DMS114 treated with DMSO at 0.1 percent for 48 hours (cell line): Measurements from ENCODE around the gene KRT85.
"Not testable (repeated sequence)": the region's sequence is repeated elsewhere in the genome, so short reads cannot be mapped to it uniquely, and the experiment has no call there.

ENCODE experiments used
- DNase-seq: peaks from one replicate; lab custom pipeline; 2025; ENCODE audit not compliant: unreplicated experiment; lab: John Stamatoyannopoulos, UW

Gene KRT85

GRCh38 chr12:52350786-52351185 is 16.5 kb downstream of the KRT85 start:
- no peak for DNase-seq

- DNase-seq, result no peak
Measured at GRCh38 chr12:52350021-52350620, 17.2 kb downstream of the KRT85 start.

GRCh38 chr12:52349196-52349595 is 18.1 kb downstream of the KRT85 start:
- DNase-seq, result no peak

DNA sequence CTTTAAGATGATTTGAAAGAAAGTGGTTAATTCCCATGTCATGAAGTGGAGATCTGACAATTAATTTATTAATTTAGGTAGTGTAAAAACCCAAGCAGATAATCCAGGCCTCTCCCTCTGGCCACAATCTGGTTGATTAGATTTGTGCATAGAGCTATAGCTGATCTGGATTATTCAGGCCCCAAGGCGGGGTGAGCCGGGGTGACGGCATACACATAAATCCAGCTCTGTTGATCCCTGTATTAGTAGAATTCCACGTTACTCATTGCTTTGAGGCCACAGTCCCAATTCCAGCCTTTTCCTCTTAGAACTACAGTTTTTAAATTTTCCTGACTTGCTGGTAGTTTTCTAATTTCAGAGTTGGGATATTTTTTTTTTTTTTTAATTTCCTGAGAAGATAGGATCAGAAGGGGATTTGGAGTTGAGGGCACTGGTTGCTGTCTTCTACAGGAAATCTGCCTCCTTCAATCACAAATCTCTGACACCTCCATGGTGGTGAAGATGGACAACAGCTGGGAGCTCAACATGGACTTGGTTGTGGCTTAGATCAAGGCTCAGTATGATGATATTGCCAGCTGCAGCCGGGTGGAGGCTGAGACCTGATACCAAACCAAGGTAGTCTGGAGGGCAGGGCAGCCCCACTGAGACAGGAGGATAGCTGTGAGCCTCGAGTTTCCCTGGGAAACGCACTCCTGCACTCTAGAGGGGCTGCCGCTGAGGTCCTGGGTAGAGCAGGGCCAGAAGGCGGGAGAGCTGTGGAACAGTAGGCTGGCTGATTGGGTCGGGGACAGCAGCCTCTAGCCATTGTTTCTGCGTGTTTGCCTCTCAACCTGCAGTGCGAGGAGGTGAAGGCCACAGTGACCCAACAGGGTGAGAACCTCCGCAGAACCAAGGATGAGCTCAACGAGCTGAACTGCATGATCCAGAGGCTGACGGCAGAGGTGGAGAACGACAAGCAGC is 19.4 kb downstream of the KRT85 start:
- no peak for DNase-seq

DNA sequence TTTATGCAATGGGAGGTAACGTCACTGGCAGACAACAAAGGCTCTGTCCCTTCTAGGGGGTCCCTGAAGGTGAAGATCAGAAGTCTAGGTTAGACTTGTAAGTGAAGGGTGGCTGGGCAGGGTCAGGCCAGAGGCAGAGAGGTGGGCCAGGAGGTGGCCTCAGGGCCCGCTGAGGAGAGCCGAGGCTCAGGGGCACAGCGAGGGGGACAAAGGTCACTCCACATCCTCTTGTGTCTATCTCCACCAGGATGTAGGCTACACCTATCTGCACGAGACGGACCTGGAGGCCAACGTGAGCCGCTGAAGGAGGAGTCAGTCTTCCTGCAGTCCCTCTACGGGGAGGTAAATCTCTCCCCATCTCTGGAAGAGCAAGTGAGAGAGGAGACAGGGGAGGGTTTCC is 20.3 kb downstream of the KRT85 start:
- DNase-seq, result no peak

DNA sequence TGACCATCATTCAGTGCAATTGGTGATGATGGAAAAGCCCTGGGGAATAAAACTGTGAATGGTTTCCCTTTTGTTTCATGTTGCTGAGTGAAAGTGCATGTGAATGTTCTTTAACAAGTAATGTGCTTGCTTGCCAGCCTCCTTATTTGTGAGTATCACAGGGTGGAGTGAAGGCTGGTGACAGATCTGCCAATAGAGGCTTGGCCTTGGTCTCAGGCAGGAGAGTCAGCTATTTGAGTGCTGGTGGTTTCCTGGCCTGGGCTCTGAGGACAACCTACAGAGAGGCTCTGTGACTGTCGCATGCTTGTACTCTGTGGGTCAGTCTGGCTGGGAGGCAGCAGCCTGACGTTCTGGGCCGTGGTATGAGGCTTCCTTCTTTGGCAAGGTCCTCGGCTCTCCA is 20.7 kb downstream of the KRT85 start:
- DNase-seq, result no peak

- DNase-seq, result not testable (repeated sequence)
Measured at GRCh38 chr12:52345041-52345440, 22.2 kb downstream of the KRT85 start.

DNA sequence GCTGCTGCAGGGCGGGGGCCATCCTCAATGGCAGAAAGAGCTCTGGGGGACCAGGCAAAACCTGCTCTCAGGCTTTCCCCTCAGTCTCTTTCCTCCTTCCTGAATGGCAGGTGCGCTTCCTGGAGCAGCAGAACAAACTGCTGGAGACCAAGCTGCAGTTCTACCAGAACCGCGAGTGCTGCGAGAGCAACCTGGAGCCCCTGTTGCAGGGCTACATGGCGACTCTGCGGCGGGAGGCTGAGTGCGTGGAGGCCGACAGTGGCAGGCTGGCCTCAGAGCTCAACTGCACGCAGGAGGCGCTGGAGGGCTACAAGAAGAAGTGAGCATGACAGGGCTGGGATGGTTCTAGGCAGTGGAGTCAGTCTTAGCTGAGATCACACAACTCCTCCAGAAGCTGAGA is 23.2 kb downstream of the KRT85 start:
- no peak for DNase-seq

DNA sequence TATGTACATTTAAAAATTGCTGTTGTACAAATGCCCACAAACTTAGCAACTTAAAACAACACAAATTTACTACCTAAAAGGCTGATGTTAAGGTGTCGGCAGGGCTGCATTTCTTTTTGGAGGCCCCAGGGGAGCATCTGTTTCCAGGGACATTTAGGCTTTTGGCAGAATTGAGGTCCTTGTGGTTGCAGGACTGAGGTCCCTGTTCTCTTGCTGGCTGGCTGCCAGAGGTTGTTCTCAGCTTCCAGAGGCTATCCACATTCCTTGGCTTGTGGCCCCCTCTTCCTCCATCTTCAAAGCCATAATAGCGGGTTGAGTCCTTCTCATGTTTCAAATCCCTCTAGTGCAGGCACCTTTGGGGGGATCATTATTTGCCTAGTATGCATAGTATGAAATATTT is 23.7 kb downstream of the KRT85 start:
- no peak for DNase-seq

DNA sequence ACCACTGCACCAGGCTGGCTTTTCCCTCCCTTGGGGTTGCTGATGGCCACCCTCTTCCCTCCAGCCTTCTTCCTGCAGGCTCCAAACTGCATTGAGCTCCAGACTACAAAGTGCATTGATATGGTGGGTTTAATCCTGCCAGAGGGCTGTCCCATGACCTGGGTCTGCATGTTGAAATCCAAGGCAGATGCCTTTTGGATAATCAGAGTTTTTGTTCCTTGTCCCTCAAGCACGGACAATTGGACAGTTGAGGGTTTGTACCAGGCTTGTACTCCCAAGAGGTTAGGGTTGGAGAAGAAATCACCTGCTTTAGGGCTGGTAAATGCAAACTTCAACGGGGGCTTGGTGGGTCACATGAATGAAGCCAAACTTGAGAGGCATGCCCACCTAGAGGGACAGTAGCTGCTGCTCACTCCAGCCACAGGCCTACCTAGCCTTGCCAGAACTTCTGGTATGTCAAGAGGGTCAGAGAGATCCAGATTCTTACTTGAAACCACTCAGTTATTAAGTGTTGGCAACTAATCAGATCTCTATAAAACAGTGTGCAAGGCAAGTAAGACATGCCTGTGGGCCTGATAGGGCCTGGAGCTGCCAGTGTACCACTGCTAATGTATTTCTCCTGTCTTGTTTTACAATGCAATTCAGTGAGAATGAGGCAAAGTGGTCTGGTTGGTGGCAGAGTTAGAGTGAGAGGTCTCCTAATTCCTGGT is 24.3 kb downstream of the KRT85 start:
- DNase-seq, result no peak

DNA sequence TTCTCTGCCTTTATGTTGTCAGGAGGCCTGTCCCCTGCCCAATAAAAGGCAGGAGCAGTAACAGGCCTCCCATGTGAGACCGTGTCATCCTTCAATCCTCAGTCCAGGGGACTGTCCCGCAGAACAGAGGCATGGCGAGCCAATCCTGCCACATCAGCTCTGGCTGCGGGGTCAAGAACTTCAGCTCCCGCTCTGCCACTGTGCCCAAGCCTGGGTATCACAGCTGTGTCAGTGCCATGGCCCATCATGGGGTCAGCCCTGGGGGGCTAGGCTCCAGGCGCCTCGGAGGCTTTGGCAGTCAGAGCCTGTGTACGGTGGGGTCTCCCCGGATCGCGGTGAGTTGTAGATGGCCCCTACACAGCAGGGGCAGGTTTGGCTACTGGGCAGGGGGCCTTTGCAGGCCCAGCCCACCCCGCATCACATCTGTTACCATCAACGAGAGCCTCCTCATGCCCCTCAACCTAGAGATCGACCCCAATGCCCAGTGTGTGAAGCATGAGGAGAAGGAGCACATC is 26.2 kb downstream of the KRT85 start:
- no peak for DNase-seq

- DNase-seq, result no peak
Measured at GRCh38 chr12:52338241-52338960, 28.9 kb downstream of the KRT85 start.

DNA sequence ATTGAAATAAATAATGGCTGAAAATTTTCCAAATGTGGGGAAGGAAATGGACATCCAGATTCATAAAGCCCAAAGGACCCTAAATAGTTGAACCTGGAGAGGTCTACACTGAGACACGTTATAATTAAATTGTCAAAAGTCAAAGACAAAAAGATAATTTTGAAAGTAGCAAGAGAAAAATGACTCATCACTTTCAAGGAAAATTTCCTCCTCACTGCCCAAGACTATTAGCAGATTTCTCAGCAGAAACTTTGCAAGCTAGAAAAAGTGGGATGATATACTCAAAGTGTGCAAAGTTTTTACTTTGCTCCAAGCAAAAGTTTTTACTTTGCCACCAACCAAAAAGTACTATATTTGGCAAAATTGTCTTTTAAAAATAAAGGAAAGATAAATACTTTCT is 30.2 kb downstream of the KRT85 start:
- no peak for DNase-seq

DNA sequence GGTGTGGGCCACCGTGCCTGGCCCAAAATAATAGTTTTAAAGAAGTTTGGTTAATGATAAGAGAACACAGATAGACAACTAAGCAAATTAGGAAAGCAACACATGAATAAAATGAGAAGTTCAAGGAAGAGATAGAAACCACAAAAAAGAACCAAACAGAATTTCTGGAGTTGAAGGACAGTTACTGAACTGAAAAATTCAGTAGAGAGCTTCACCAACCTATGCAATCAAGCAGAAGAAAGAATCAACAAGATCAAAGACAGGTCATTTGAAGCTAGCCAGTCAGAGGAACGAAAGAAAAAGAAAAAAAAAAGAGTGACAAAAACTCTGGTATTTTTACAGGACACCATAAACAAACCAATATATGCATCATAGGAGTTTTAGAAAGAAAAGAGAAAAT is 30.6 kb downstream of the KRT85 start:
- DNase-seq, result no peak

DNA sequence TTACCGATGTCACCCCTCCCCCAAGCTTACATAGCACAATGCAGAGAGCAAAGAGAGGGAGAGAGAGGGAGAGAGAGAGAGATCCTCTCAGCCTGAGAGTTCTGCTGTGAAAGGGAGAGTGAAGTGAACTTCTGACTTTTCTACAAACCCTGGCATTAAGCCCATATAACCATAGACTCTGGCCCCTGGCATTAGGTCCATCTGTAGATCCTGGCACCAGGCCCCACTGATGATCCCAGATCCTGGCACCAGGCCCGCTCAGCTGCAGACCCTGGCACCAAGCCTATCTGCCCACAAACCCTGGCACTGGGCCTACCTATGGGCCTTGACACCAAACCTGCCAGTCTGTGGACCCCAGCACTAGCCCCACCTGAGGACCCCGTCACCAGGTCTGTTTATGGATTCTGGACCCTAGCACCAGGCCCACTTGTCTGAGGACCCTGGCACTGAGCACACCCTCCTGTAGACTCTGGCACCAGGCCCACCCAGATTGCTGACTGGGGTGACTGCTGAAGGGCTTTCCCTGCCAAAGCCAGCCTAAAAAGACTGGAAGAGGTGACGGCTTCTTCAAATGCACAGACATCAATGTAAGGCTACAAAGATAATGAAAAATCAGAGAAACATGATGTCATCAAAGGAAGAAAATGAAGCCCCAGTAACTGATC is 31.6 kb downstream of the KRT85 start:
- DNase-seq, result no peak

- no peak for DNase-seq
Measured at GRCh38 chr12:52334185-52334584, 33.1 kb downstream of the KRT85 start.

GRCh38 chr12:52333321-52333720 is 34.0 kb downstream of the KRT85 start:
- no peak for DNase-seq

GRCh38 chr12:52332381-52332780 is 34.9 kb downstream of the KRT85 start:
- no peak for DNase-seq

DNA sequence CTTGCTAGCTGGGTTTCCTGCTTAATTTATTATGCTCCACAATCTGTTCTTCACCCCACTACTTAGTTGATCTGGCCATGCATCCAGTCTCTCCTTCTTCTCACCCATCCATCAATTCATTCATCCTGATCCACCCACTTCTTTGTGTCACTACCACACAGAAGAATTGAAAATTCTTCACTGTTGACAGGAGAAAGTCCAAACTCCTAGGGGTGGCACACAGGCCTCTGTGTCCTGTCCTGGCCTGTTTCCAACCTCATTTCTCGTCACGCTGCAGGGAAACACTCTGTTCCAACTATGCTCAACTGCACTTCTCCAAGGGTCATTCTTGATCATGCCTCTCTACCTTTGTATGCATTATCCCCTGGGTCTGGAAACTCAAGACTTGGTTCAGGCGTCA is 35.4 kb downstream of the KRT85 start:
- DNase-seq, result no peak

DNA sequence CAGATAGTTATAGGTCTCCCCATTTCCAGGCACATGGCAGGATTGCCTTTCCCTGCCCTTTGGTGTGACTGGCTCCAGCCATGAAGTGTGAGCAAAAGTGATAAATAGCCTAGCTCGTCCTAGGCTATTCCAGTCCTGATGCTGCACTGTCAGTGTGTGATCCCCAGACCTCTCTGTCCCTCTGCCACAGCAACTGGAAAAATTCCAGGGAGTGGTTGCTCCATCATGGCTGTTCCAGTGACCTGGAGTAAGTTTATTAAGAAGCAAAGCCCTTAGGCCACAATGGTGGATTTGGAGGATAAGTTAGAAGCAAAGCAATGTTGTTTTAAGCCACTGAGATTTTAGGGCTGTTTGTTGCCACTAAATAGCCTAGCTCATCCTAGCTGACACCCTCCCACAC is 36.2 kb downstream of the KRT85 start:
- no peak for DNase-seq
